Activated CD4-positive, alpha-beta T cell treated with anti-CD3 and anti-CD28 coated beads for 4 hours (primary cell): ENCODE data around the gene CPOX.

ENCODE experiments used
- DNase-seq, 2 donors: peaks; one replicate each; pipeline ENCODE4 v3.0.0-alpha.2; 2020

The CPOX gene

DNA sequence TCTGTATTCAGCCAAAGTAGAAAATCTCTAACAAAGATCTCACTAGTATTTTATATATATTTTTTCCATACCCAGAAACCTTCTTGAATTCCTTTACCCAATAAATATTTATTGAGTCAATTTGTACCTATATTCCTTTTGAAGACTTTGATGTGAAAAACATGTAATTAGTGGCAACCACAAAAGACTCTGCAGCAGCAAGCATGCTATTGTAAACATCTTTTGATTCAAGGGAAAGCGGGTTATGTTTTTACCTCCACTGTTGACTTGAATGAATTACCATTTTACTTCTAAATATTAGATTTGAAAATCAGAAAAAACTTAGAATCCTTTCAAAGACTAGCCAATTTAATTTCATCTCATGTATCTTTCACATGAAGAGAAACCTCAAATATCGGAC lies 59.2 kb downstream of the CPOX start:
- DNase-seq = no peak

DNA sequence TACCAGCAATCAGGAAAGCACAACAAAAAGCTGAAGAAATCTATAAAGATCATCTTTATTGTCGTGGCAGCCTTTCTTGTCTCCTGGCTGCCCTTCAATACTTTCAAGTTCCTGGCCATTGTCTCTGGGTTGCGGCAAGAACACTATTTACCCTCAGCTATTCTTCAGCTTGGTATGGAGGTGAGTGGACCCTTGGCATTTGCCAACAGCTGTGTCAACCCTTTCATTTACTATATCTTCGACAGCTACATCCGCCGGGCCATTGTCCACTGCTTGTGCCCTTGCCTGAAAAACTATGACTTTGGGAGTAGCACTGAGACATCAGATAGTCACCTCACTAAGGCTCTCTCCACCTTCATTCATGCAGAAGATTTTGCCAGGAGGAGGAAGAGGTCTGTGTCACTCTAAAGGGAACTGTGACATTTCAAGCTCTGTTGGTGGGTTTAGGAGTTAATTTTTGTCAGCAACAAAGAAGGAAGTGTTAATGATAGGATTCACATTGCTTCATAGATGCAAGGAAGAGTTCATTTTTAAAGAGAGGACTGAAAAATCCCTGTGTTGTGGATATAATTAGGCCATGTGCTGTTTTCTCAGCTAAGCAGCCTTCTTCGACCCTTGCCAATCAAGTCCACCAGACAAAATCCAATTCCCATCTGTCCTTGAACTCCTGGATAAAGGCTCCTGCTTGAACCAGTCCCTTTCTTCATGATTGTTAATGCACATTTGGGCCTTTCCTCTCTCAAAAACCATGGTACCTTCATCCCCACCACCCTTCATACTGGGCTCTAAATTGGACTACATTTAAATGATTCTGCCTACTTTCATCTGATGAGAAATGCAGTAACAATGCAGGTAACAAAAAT lies 60.5 kb downstream of the CPOX start:
- no peak for DNase-seq

DNA sequence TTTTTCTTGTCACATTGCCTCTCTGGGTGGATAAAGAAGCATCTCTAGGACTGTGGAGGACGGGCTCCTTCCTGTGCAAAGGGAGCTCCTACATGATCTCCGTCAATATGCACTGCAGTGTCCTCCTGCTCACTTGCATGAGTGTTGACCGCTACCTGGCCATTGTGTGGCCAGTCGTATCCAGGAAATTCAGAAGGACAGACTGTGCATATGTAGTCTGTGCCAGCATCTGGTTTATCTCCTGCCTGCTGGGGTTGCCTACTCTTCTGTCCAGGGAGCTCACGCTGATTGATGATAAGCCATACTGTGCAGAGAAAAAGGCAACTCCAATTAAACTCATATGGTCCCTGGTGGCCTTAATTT lies 61.2 kb downstream of the CPOX start:
- no peak for DNase-seq

DNA sequence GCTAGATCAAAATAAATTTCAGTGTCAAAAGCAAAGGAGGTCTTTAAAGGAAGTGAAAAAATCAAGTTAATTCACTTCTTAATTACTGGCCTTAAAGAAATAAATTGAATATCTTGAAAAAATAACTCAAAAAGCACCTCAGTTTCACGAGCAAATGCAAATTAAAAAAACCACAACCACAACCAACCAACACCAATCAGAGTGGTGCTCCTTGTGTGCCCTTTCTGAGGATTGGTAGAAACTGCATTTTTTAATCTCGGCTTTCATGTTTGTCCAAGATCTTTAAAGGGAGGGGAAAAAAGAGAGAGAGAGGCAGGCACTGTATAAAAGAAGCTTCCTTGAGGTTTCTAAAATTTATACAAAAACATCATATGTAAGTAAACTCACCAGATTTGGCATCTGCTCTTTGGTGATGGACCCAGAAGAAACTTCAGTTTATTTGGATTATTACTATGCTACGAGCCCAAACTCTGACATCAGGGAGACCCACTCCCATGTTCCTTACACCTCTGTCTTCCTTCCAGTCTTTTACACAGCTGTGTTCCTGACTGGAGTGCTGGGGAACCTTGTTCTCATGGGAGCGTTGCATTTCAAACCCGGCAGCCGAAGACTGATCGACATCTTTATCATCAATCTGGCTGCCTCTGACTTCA lies 61.7 kb downstream of the CPOX start, which contains the start of gene GPR15:
TSS of gene GPR15 (plus strand) at position 357 of the 653 bp plus-strand sequence. CDS start at position 413, 56 bp downstream.
- DNase-seq = no peak

DNA sequence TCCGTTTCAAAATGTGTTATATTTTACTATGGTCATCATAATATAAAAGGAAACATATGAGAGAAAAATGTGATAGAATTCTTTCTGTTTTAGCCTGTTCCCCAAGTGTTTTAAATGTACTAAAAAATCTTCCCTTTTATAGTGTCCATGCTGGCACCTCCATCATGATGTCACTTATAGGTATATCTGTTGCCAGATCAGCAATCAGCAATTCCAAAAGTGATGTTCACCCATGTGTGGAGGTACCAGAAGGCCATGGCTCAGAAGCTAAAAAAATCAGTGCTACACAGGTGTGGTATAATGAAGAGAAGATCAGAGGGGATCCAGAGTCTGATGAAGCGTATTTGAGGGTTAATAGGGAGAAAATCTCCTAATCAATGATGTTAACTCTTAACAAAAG lies 62.7 kb downstream of the CPOX start:
- no peak for DNase-seq

DNA sequence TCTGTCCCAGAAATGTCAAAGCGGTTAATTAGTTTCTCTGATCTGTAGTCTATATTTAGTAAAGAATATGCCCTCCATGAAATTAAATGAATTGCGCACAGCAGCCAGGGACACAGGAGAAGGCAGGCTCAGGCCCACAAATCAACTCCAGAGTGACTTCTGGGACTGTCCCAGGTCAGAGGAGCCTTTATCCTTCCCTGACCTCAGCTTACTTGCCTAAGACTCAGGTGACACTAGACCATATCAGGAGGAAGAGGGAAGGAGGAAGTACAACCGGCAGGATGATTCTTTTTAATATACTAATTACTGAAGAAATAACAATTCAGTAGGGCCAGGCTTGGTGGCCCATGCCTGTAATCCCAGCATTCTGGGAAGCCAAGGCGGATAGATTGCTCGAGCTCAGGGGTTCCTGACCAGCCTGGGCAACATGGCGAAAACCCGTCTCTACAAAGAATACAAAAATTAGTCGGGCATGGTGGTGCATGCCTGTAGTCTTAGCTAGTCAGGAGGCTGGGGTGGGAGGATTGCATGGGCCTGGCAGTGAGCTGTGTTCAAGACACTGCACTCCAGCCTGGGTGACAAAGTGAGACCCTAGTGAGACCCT lies 63.5 kb downstream of the CPOX start:
- no peak for DNase-seq
